Body of pancreas (tissue), 4 donors: ENCODE results near the gene MCAM.

Experiments used
- CTCF ChIP-seq, 7 experiments: fragments of 450-650 bp in 4 of 7; fragments of 200-600 bp in 3 of 7; sonication (generic) in 3 of 7; IDR thresholded peaks; one replicate each; pipeline ENCODE4 v1.5.1; 2016 to 2019; ENCODE audit warnings: antibody characterized with exemption in 7 of 7
- POLR2A ChIP-seq, 3 donors: fragments of 450-650 bp; IDR thresholded peaks; one replicate each; pipeline ENCODE4 v1.6.1; 2016; ENCODE audit warnings: antibody characterized with exemption in 3 of 3, mild to moderate bottlenecking in 2 of 3

DNA sequence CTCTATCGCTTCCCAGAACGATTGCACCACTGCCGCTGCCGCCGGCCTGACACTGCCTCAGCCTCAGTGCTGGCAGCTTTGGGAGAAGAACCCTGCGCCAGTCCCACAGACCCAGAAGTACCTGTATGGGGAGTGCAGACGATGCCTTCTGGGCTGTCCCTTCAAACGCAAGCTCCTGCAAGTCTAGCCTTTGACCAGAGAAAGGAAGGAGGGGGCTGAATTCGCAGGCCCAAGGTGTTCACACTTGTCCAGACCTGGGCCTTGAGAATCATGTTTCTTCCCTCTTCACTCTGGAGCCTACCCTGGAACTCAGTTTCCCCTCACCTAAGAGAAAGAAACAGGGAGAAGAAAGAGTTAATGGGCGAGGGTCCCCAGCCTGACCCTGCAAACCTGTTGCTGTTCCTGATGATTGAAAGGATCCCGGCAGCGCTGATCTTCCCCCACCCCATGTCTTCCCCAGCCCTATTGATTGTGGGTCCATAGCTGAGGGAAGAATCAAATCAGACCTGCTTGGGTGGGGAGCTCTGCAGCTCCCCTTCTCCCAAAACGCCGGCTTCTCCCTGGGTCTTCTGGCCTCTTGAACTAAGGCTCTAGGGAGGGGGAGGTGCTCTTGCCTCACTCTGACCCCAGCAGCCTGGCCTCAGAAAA lies 786 bp upstream of the MCAM start:
- TF ChIP-seq POLR2A (IDR thresholded peaks at IDR 0.05), result no peak
- TF ChIP-seq CTCF (IDR thresholded peaks at IDR 0.05), result no peak
